Stimulated activated CD8-positive, alpha-beta memory T cell treated with anti-CD3 and anti-CD28 coated beads, Interleukin-15, amount 100 ng/mL, for 4 hours (primary cell): ENCODE results near the gene C2orf80.
"Not testable (repeated sequence)": the region's sequence is repeated elsewhere in the genome, so short reads cannot be mapped to it uniquely, and the experiment has no call there.

ENCODE experiments used
- DNase-seq, 2 donors: peaks; one replicate each; pipeline ENCODE4 v3.0.0-alpha.2; 2020; ENCODE audit warnings: low read depth in 2 of 2

Gene C2orf80

GRCh38 chr2:208189810-208190503 is at the start of gene C2orf80:
TSS of gene C2orf80 (minus strand) at chr2:208190030. CDS start at chr2:208186986, 3,044 bp downstream.
- no peak for DNase-seq

GRCh38 chr2:208235860-208236259 is 46.0 kb upstream of the C2orf80 start:
- DNase-seq, result no peak

GRCh38 chr2:208234786-208235185 is 45.0 kb upstream of the C2orf80 start:
- DNase-seq, result no peak

- DNase-seq, result no peak
These were observed 38.6 kb upstream of the C2orf80 start for GRCh38 chr2:208228476-208228875.

- DNase-seq, result no peak
These were observed 37.9 kb upstream of the C2orf80 start for GRCh38 chr2:208227581-208228232.

- no peak for DNase-seq
These were observed 35.0 kb upstream of the C2orf80 start for GRCh38 chr2:208224802-208225201.

- DNase-seq, result no peak
These were observed 32.5 kb upstream of the C2orf80 start for GRCh38 chr2:208222351-208222750.

- DNase-seq, result not testable (repeated sequence)
These were observed 32.0 kb upstream of the C2orf80 start for GRCh38 chr2:208221873-208222272.

GRCh38 chr2:208210688-208211451 is 21.0 kb upstream of the C2orf80 start:
- DNase-seq, result no peak

- DNase-seq, result no peak
These were observed 18.7 kb upstream of the C2orf80 start for GRCh38 chr2:208208335-208209085.

- DNase-seq, result no peak
These were observed 17.9 kb upstream of the C2orf80 start for GRCh38 chr2:208207769-208208168.

GRCh38 chr2:208204166-208204565 is 14.3 kb upstream of the C2orf80 start:
- DNase-seq, result no peak

GRCh38 chr2:208195531-208195930 is 5.7 kb upstream of the C2orf80 start:
- no peak for DNase-seq

GRCh38 chr2:208192611-208193236 is 2.9 kb upstream of the C2orf80 start:
- no peak for DNase-seq

- no peak for DNase-seq
These were observed 591 bp downstream of the C2orf80 start for GRCh38 chr2:208189069-208189809.

GRCh38 chr2:208186893-208187292 is 2.9 kb downstream of the C2orf80 start:
- no peak for DNase-seq

GRCh38 chr2:208186465-208186864 is 3.4 kb downstream of the C2orf80 start:
- DNase-seq, result no peak

- DNase-seq, result no peak
These were observed 5.7 kb downstream of the C2orf80 start for GRCh38 chr2:208183972-208184705.

- DNase-seq, result no peak
These were observed 6.3 kb downstream of the C2orf80 start for GRCh38 chr2:208183526-208183925.

- no peak for DNase-seq
These were observed 7.0 kb downstream of the C2orf80 start for GRCh38 chr2:208182835-208183234.
